Fibroblast of peridontal ligament (primary cell): ENCODE measurements around the gene GAL3ST2.
"Not testable (repeated sequence)": the region's sequence is repeated elsewhere in the genome, so short reads cannot be mapped to it uniquely, and the experiment has no call there.

Source experiments
- DNase-seq: peaks from one replicate; pipeline ENCODE4 v3.0.0-alpha.2; 2010; ENCODE audit errors: extremely low read depth

Gene GAL3ST2

DNA sequence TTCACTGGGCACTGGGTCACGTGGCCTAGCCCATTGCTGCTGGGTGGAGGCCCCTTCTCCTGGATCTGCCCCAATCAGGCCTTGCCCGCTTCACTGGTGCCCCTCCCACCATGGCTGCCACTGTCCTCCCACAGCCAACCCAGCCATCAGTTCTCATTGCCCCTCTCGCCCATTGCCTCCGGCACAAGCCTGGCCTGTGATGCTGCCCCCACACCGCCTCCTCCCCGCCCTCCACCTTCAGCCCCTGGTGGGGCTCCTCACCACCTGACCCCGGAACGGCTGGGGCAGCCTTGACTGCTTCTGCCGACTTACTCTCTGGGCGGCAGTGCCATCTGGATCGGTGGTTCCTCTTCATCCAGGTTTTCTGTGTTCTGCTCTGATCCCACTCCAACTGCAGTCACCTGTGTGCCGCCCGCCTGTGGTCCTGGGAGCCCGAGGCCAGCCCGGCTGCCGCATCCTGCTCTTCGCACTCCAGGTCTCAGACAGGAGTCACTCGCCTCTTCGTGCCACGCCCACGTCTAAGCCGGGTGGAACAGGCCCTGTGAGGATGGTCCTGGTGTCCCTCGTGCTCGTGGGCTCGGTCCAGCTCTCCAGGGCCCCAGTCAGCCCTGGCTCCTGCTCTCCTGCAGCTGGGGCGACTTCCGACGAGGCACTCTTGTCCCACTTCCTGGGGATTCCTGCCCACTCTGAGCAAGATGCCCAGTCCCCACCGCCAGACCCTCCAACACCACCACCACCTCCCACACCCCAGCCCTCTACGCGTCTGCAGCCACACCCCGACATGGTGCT is 28.0 kb upstream of the GAL3ST2 start:
- DNase-seq = no peak

DNA sequence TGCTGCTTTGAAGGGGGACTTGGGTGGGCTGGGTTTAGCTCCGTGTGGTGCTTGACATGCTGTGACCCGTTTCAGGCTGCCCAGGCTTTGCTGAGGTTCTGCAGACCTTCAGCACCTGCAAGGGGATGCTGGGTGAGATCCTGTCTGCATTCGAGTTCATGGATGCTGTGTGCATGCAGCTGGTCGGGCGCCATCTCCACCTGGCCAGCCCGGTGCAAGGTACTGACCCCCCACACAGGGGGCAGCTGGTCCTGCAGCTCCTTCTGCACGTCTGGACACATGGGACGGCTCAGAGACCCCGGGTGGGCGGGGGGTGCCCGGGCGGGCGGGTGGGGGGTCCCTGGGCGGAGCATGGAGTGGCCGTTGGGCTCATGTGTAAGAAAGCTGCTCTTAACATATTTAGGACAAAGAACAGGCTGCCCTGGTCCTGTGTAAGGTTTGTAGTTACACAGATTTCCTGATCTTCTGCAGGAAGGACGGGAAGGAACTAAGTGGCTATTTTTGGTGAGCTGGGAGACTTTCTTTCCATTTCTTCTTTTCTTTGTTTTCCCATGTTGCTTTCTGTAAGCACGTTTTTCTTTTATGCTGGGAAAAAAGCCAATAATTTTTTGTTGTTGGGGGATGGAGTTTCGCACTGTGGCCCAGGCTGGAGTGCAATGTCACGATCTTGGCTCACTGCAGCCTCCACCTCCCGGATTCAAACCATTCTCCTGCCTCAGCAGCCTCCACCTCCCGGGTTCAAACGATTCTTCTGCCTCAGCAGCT is 26.4 kb upstream of the GAL3ST2 start:
- no peak for DNase-seq

DNA sequence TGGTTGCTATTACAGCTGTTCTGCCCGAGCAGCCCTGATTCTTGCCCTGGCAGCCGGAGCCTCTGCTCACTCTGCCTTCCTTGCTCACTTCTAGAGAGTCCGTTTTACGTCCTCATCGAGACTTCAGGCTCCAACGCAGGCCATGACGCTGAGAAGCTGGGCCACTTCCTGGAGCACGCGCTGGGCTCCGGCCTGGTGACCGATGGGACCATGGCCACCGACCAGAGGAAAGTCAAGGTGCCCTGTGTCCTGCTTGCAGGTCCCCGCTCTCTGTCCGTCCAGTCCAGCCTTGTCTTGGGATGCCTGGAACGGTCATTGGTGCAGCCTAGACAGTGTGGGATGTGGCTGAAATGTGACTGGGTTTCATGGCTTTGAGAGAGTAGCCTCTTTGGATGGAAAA is 25.5 kb upstream of the GAL3ST2 start:
- DNase-seq = no peak

DNA sequence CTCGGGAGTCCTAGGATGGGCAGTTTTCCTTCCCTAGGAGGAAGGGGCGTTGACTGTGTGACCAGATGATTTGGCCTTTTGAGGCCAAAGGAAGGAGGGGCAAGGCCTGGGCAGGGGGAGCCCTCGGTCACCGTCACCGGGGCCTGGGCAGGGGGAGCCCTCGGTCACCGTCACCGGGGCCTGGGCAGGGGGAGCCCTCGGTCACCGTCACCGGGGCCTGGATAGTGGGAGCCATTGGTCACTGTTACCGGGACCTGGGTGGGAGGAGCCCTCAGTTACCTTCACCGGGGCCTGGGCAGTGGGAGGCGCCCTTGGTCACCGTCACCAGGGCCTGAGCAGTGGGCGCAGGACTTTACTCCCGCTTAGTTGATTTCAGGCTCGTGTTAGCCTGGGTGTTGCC is 24.8 kb upstream of the GAL3ST2 start:
- DNase-seq = no peak

DNA sequence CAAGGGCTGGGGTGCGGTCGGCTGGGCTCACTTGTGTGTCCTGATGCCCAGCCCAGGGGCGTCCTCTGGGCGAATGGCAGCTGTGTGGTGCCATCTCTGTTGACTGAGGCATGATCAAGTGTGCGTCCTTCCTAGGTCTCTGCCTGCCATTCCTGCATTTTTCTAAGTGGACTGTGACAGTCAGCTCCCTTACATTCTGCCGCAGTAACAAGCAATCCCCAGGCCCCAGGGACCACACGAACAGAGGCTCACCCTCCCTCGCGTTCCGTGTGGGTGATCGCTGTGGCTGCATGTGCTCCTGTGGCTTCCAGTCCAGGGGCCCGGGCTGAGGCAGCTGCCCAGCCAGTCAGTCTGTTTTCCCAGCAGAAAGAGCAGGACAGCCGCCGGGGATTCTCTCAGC is 24.4 kb upstream of the GAL3ST2 start:
- no peak for DNase-seq

DNA sequence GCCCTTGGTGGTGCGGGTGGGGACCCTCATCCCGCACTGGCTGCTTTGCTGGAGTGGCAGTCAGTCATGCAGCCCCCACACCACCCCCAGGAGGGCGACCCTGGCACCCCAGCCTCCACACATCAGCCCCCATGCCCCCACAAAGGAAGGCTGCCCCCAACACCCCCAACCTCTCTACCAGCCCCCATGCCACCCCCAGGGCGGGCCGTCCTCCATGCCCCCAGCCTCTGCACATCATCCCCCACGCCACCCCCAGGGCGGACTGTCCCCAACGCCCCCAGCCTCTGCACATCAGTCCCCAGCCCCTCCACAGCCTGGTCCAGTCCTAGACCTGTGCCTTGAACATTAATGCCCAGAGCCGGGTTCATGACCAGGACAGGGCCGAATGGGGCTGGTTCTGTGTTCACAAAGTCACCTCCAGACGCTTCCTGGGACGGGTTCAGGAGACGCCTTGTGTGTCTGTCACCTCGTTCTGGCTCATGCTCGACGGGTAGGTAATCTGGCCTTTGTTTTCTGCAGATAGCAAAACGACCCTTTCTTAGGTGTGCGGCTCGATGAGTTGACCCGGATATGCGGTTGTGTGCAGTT is 23.8 kb upstream of the GAL3ST2 start:
- no peak for DNase-seq

DNA sequence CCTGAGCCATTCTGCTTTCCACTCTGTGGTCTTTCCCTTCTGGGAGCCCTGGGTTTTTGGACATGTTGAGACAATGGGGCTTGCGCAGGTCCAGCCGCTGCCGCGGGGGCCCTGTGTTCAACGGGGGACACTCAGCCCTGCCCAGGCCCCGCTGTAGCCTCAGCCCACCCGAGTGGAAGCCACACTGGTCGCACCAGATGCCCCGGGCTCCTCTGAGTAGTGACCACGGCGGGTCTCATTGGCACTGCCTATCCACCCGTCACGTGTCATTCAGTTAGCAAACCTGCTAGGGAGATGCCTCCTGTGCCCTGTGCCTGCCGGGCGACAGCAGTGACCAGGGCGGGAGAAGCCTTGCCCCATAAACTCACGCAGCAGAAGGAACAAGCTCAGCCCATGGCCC is 23.1 kb upstream of the GAL3ST2 start:
- DNase-seq = no peak

DNA sequence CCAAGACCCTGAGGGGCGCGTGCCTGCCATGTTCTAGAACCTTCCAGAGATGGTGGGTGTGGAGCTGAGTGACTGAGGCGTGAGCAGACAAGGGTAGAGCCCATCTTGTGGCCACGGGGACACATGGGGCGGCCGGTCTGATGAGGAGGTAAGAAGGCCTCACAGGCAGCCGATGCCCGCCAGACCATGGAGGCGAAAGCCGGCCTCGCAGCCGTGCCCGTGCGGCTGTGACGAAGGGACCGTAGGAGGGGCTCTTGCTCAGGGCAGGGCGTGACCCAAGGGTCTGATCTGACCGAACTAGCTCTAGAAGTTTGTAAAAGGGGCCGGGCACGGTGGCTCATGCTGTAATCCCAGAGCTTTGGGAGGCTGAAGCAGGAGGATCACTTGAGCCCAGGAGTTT is 22.6 kb upstream of the GAL3ST2 start:
- no peak for DNase-seq

DNA sequence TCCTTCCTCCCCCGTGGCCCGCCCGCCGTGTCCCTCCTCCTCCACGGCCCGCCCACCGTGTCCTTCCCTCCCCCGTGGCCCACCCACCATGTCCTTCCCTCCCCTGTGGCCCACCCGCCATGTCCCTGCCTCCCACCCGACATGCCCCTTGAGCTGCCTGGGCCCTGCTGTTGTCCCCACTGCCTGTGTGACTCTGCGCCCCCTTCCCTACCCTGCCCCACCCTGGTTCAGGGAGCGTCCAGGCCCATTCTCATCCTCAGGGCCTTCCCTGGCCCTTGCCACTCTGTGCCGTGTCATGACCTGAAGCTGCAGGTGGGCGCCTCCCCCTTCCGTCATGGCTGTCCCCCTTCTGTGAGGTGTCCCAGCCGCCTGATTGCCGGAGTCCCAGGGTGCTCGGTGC is 21.5 kb upstream of the GAL3ST2 start:
- DNase-seq = no peak

DNA sequence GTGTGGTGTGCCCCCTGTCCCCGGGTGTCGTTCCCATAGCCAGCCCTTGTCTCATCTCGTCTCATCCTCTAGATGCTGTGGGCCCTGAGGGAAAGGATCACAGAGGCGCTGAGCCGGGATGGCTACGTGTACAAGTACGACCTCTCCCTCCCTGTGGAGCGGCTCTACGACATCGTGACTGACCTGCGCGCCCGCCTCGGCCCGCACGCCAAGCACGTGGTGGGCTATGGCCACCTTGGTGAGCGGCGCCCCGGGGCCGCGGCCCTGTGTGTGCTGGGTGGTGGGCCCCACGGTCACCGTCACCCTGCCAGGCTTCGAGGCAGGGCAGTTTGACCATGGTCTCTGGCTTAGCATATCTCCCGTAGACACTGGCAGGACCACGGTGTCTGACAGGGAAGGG is 20.8 kb upstream of the GAL3ST2 start:
- DNase-seq = no peak

DNA sequence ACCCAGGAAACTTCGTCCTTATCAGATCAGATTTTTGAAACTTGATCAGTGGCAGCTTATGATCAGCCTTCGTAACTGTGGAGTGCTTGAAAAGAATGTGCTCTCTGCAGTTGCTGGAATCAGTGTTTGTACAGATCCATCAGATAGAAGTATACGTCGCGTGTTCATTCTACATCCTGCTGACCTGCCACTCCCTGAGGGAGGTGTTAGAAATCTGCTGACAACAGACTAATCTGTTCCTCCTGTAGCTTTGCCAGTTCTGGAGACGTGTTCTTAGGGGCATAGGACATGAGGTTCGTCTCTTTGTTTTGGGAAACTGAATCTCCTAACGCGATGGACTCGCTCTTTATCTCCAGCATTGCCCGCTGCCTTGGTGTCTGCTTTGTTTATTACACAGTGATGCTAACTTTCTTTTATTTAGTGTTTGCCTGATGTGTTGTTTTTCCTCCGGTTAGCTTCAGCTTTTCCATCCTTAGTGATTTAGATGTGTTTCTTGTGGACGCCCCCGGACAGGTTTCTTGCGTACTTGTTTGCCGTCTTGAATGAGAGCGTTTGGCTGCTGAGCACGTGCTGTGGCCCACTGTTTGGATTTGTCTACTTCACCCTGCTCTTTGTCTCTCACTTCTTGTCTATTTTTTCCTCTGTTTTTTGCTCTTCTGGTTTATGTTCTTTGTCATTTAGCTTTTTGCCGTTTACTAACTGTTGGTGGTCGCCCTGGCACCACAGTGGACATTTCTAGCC is 17.4 kb upstream of the GAL3ST2 start:
- DNase-seq = no peak

DNA sequence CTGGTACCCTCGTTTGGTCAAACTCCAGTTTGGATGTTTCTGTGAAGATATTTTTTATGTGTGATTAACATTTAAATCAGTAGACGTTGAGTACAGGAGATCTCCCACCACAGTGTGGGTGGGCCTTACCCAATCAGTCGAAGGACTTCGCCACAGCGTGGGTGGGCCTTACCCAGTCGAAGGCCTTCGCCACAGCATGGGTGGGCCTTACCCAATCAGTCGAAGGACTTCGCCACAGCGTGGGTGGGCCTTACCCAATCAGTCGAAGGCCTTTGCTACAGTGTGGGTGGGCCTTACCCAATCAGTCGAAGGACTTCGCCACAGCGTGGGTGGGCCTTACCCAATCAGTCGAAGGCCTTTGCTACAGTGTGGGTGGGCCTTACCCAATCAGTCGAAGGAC is 16.7 kb upstream of the GAL3ST2 start:
- not testable (repeated sequence) for DNase-seq

DNA sequence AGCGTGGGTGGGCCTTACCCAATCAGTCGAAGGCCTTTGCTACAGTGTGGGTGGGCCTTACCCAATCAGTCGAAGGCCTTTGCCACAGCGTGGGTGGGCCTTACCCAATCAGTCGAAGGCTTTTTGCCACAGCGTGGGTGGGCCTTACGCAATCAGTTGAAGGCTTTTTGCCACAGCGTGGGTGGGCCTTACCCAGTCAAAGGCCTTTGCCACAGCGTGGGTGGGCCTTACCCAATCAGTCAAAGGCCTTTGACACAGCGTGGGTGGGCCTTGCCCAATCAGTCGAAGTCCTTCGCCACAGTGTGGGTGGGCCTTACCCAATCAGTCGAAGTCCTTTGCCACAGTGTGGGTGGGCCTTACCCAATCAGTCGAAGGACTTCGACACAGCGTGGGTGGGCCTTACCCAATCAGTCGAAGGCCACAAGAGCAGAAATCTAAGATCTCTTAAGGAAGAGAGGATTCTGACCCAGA is 16.3 kb upstream of the GAL3ST2 start:
- no peak for DNase-seq

DNA sequence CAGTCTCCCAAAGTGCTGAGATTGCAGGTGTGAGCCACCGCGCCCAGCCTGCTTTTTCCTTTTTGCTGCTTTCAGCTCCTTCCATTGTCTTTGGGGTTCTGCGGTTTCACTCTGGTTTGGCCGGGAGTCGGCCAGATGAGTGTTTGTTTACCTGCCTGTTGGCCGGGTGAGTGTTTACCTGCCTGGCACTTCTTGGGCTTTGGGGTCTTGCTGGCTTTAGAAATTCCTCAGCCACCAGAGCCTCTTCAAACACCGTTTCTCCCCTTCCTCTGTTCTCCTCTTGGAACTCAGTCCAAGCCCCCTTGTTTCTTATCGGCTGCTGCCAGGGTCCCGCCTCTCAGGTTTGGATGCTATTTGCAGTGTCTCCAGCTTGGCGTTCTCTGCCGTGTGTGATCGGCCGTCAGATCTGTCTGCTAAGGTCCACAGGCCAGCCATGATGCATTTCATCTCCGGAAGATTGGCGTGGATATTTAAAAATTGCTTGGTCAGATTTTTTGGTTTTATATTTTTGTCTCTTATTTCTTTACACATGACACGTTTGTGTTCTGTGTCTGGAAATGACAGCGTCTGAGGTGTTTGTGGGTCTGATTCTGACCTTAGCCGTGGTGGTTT is 14.2 kb upstream of the GAL3ST2 start:
- no peak for DNase-seq

DNA sequence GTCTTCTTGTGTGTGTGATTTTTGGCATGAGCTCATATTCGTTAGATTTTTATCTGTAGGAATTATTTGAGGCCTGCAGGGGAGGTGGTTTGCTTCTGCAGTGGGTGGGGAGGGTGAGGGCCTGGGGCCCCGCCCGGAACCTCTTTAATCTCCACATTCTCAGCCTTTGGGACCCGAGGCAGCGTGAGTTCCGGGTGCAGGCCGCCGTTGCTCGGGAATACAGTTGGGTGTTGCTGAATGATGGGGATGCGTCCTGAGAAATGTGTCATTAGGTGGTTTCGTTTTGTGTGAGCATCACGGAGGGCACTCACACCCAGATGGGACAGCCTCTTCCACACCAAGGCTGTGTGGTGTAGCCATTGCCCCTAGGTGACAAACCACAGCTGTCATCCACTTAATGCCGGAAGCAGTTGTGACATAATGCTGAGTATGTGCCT is 13.7 kb upstream of the GAL3ST2 start:
- DNase-seq = no peak

DNA sequence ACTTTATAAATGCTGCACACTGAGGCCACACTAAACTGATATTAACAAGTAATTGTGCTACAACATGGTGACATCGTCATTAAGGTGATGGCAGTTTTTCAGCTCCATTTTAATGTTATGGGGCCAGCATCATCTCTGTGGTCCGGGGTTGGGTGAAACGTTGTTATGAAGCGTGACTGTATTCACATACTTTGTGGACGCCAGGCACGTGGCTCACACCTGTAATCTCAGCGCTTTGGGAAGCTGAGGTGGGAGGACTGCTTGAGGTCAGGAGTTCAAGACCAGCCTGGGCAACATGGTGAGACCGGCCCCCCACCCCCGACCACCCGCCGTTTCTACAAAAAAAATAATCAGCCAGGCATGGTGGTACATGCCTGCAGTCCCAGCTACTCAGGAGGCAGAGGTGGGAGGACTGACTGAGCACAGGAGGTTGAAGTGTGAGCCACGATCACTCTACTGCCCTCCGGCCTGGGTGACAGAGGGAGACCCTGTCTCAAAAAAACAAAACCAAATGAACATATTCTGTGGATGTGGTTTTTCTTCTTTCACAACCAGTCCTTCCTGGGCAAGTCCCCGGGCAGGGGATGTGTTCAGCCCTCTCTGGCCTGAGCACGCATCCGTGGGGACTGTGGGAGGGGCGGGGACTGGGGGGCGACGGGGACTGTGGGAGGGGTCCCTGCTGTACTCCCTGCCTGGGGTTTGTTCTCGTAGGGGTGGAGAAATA is 12.9 kb upstream of the GAL3ST2 start:
- DNase-seq = no peak

DNA sequence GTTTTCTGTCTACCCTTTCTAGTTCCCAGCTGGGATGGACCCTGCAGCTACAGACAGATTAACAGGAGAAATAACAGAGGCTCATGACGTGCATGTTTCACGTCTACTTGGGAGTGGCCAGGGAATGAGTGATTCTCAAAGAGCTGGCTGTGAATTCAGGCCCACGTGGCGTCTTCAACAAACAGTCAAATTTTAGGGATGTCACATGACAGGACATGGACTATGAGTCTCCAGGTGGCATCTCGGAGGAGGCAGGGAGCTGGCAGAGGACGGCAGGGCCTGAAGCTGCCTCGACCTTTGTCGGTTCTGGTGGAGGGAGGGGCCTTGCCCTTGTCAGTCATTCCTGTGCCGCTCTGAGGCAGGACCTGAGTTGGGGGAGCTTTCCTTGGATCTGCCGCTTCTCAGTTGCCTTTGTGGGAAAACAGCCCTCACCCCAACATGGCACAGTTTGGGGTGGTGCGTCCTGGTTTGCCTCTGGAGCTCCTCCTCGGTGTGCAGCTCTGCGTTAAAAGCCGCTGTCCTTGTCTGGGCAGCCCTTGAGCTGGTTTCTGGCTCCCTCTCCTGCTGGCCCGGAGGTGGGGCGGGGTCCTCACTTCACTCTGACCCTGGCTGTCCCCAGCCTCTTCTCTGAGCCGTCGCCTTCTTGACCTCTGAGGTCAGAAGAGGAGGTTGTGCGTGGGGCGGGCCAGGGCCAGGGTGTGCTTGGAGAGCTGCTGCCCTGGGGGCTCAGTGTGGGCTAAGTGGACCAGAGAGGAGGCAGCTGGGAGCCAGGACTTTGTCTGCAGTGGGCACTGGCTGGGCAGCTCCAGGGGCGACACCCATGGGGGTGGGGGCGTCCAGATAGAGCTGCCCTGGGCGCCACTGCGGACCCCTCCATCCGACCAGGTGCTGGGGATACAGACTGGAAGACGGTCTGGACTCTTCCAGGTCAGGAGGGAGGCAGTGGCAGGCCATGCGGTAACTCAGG is 12.1 kb upstream of the GAL3ST2 start:
- no peak for DNase-seq

DNA sequence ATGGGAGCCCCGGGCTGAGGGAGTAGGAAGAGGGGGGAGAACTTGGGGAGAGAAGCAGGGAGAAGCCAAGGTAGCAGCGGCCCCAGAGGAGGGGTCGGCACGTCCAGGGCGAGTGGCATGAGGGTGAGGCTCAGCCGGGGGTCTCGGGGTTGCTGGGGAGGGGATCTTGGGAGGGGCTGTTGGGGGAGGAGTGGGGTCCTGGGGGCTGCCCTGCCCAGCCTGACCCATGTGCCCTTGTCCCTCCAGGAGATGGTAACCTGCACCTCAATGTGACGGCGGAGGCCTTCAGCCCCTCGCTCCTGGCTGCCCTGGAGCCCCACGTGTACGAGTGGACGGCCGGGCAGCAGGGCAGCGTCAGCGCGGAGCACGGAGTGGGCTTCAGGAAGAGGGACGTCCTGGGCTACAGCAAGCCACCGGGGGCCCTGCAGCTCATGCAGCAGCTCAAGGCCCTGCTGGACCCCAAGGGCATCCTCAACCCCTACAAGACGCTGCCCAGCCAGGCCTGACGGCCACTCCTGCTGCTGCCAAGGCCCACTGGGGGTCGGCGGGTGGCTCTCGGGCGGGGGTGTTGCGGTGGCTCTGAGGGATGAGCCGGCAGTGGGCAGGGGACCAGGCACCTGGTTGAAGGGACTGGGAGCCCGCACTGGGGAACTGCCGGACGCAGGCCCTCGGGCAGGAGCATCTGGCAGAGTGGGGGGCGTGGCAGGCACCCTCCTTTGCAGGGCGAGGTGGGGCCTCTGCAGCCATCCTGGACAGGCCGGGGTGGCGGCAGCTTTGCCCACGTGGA is 9.0 kb upstream of the GAL3ST2 start:
- DNase-seq = no peak

DNA sequence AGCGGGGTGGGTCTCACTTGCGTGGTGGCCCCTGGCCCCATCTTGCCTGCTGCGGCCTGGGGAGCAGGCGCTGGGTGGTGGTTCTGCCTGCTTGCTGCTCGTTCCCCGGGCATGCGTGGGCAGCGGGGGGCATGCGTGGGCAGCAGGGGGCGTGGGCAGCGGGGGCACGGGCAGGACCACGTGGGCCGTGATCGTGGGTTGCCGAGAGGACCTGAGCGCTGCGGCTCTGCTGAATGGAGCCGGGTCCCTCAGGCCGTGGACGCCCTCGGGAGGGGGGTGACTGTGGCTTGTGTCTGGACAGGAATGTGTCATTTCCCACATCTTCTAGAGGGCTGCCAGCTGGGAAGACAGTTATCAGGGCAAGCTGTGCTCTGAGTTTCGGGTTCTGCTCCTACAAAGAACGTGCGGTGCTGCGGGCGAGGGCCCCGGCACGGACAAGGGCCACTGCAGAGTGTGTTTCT is 8.3 kb upstream of the GAL3ST2 start:
- no peak for DNase-seq
